ENCODE results near the gene AACS. TPM values are rescaled to one million over a fixed set of nuclear protein-coding genes. Genes with fewer than 3 reads are reported as not detected.

Gene AACS, protein sequence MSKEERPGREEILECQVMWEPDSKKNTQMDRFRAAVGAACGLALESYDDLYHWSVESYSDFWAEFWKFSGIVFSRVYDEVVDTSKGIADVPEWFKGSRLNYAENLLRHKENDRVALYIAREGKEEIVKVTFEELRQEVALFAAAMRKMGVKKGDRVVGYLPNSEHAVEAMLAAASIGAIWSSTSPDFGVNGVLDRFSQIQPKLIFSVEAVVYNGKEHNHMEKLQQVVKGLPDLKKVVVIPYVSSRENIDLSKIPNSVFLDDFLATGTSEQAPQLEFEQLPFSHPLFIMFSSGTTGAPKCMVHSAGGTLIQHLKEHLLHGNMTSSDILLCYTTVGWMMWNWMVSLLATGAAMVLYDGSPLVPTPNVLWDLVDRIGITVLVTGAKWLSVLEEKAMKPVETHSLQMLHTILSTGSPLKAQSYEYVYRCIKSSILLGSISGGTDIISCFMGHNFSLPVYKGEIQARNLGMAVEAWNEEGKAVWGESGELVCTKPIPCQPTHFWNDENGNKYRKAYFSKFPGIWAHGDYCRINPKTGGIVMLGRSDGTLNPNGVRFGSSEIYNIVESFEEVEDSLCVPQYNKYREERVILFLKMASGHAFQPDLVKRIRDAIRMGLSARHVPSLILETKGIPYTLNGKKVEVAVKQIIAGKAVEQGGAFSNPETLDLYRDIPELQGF
- total RNA-seq = 31.4 to 34.6 TPM (median 34.4 TPM) in 3 replicates

- Mint-ChIP-seq H3K27me3 (ENCODE audit: low read depth) (peaks cover 7% of the 10 kb centered on the region), H3K9me3 (peaks cover 6% of the 10 kb centered on the region), H3K27ac (peak within 1 kb of the TSS; percentile 53), H3K4me1 (peaks cover 20% of the 10 kb centered on the region), H3K4me3 (peak within 1 kb of the TSS; percentile 82), H3K36me3 (no peaks in the 10 kb centered on the region)
- TF ChIP-seq, protein P1, sequence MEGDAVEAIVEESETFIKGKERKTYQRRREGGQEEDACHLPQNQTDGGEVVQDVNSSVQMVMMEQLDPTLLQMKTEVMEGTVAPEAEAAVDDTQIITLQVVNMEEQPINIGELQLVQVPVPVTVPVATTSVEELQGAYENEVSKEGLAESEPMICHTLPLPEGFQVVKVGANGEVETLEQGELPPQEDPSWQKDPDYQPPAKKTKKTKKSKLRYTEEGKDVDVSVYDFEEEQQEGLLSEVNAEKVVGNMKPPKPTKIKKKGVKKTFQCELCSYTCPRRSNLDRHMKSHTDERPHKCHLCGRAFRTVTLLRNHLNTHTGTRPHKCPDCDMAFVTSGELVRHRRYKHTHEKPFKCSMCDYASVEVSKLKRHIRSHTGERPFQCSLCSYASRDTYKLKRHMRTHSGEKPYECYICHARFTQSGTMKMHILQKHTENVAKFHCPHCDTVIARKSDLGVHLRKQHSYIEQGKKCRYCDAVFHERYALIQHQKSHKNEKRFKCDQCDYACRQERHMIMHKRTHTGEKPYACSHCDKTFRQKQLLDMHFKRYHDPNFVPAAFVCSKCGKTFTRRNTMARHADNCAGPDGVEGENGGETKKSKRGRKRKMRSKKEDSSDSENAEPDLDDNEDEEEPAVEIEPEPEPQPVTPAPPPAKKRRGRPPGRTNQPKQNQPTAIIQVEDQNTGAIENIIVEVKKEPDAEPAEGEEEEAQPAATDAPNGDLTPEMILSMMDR (IDR thresholded peaks at IDR 0.05; ENCODE audit: unreplicated experiment) = no peak
- peak; percentile 67 to 76 for DNase-seq (ENCODE audit: low spot score in 2 of 2, unreplicated experiment in 2 of 2)
Observed at GRCh38 chr12:125065021-125065918, at the start of gene AACS. TSS of gene AACS (plus strand) at chr12:125065435. CDS start at chr12:125065585, 150 bp downstream.

GRCh38 chr12:125015680-125016310, 49.4 kb upstream of the AACS start:
- DNase-seq (ENCODE audit: low spot score in 2 of 2, unreplicated experiment in 2 of 2) = no peak
- Mint-ChIP-seq H3K4me1 (no peaks in the 10 kb centered on the region), H3K36me3 (peaks cover 15% of the 10 kb centered on the region), H3K27ac (no peak overlapping the region), H3K27me3 (ENCODE audit: low read depth) (no peaks in the 10 kb centered on the region), H3K4me3 (no peak overlapping the region), H3K9me3 (no peaks in the 10 kb centered on the region)
- TF ChIP-seq, protein P1 (IDR thresholded peaks at IDR 0.05; ENCODE audit: unreplicated experiment) = no peak

DNA sequence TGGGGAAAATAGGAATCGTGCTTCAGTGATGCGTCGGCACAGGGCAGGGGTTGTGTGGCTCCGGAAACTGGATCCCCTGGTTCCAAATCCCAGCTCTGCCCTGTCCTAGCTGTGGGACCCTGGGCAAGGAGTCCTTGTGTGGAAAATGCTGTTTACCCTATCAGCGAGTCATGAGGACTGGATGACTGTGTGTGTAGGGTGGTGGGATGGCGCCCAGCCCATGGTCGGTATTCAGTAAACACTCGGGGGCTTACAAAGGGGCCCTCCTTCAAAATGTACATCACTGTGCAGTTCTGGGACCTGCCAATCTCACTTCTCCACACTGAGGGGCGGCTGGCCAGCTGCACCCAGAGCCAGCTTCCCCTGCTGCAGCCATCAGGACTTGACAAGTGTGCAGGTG, 47.4 kb upstream of the AACS start:
- H3K4me1 Mint-ChIP-seq = no peaks in the 10 kb centered on the region
- no peak overlapping the region for H3K4me3 Mint-ChIP-seq
- no peaks in the 10 kb centered on the region for H3K9me3 Mint-ChIP-seq
- peaks cover 18% of the 10 kb centered on the region for H3K36me3 Mint-ChIP-seq
- no peak for DNase-seq (ENCODE audit: low spot score in 2 of 2, unreplicated experiment in 2 of 2)
- TF ChIP-seq, protein P1 (IDR thresholded peaks at IDR 0.05; ENCODE audit: unreplicated experiment) = no peak
- no peak overlapping the region for H3K27ac Mint-ChIP-seq
- H3K27me3 Mint-ChIP-seq (ENCODE audit: low read depth) = no peaks in the 10 kb centered on the region

- TF ChIP-seq, protein P1 (IDR thresholded peaks at IDR 0.05; ENCODE audit: unreplicated experiment) = no peak
- no peaks in the 10 kb centered on the region for H3K9me3 Mint-ChIP-seq
- H3K36me3 Mint-ChIP-seq = peaks cover 22% of the 10 kb centered on the region
- no peaks in the 10 kb centered on the region for H3K4me1 Mint-ChIP-seq
- no peak overlapping the region for H3K4me3 Mint-ChIP-seq
- no peak overlapping the region for H3K27ac Mint-ChIP-seq
- no peaks in the 10 kb centered on the region for H3K27me3 Mint-ChIP-seq (ENCODE audit: low read depth)
- no peak for DNase-seq (ENCODE audit: low spot score in 2 of 2, unreplicated experiment in 2 of 2)
Observed at GRCh38 chr12:125018356-125018755, 46.9 kb upstream of the AACS start.

DNA sequence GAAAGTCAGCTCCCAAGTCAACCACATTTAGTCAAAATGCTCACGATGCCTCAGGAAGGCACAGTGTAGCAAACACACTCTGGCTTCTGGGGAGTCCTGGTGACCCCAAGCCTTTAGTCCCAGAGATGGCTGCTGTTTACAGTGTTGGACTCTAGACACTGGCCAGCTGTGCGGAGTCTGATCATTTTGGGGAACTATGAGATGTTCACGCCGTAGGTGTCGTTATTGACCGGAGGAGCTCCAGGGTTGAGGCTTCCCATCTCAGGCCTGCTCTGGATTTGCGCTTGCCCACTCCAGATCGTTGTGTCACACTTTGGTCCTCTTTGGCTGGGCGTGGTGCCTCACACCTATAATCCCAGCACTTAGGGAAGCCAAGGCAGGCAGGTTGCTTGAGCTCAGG, 44.1 kb upstream of the AACS start:
- no peak overlapping the region for H3K4me3 Mint-ChIP-seq
- TF ChIP-seq, protein P1 (IDR thresholded peaks at IDR 0.05; ENCODE audit: unreplicated experiment) = no peak

More for the DNA sequence above, 44.1 kb upstream of the AACS start:
- Mint-ChIP-seq H3K27me3 (ENCODE audit: low read depth) (no peaks in the 10 kb centered on the region), H3K36me3 (peaks cover 16% of the 10 kb centered on the region), H3K4me1 (no peaks in the 10 kb centered on the region), H3K27ac (no peak overlapping the region), H3K9me3 (no peaks in the 10 kb centered on the region)
- DNase-seq (ENCODE audit: low spot score in 2 of 2, unreplicated experiment in 2 of 2) = no peak

Measured in mesothelial cell of epicardium (in vitro differentiated cells).